ENCODE results near the gene DNHD1.

The DNHD1 gene

GRCh38 chr11:6531267-6531752 lies 34.2 kb downstream of the DNHD1 start:
- TF ChIP-seq, protein P1, sequence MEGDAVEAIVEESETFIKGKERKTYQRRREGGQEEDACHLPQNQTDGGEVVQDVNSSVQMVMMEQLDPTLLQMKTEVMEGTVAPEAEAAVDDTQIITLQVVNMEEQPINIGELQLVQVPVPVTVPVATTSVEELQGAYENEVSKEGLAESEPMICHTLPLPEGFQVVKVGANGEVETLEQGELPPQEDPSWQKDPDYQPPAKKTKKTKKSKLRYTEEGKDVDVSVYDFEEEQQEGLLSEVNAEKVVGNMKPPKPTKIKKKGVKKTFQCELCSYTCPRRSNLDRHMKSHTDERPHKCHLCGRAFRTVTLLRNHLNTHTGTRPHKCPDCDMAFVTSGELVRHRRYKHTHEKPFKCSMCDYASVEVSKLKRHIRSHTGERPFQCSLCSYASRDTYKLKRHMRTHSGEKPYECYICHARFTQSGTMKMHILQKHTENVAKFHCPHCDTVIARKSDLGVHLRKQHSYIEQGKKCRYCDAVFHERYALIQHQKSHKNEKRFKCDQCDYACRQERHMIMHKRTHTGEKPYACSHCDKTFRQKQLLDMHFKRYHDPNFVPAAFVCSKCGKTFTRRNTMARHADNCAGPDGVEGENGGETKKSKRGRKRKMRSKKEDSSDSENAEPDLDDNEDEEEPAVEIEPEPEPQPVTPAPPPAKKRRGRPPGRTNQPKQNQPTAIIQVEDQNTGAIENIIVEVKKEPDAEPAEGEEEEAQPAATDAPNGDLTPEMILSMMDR (IDR thresholded peaks at IDR 0.05; ENCODE audit: low read depth, low read length) = peak; percentile 73

GRCh38 chr11:6538456-6538855 lies 41.4 kb downstream of the DNHD1 start:
- TF ChIP-seq, protein P1 (IDR thresholded peaks at IDR 0.05; ENCODE audit: low read depth, low read length) = no peak
- Histone ChIP-seq H3K36me3 (no peaks in the 10 kb centered on the region), H3K4me1 (no peaks in the 10 kb centered on the region), H3K27me3 (no peaks in the 10 kb centered on the region), H3K4me3 (ENCODE audit: low read depth, low read length) (no peak overlapping the region), H3K9me3 (no peaks in the 10 kb centered on the region)
- no peak for DNase-seq

More at GRCh38 chr11:6531267-6531752, 34.2 kb downstream of the DNHD1 start:
- no peaks in the 10 kb centered on the region for H3K4me1 ChIP-seq
- no peaks in the 10 kb centered on the region for H3K36me3 ChIP-seq
- no peak overlapping the region for H3K4me3 ChIP-seq (ENCODE audit: low read depth, low read length)
- DNase-seq = peak; percentile 23
- H3K9me3 ChIP-seq = no peaks in the 10 kb centered on the region
- no peaks in the 10 kb centered on the region for H3K27me3 ChIP-seq

DNA sequence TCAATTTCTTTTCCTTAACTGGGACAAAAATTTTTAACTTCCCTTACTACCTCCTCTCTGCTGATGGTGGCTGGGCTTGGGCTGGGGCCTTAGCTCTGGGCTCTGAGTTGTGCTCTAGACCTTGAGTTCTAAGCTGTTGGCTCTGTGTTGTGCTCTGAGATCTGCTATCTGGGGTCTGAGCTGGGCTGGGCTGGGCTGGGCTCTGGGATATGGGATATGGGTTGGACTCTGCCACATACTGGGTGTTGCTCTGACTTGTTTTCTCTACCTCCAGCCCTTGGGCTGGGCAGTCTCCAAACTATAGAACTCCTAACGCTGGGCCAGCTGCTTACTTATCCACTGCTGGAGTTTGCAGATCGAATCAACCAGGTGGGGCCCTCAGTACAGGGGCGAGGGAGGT lies 41.9 kb downstream of the DNHD1 start:
- H3K9me3 ChIP-seq = no peaks in the 10 kb centered on the region
- TF ChIP-seq, protein P1 (IDR thresholded peaks at IDR 0.05; ENCODE audit: low read depth, low read length) = no peak
- H3K27me3 ChIP-seq = no peaks in the 10 kb centered on the region
- H3K4me3 ChIP-seq (ENCODE audit: low read depth, low read length) = no peak overlapping the region
- DNase-seq = no peak
- H3K4me1 ChIP-seq = no peaks in the 10 kb centered on the region
- H3K36me3 ChIP-seq = no peaks in the 10 kb centered on the region

GRCh38 chr11:6539748-6540268 lies 42.7 kb downstream of the DNHD1 start:
- H3K36me3 ChIP-seq = no peaks in the 10 kb centered on the region
- H3K27me3 ChIP-seq = no peaks in the 10 kb centered on the region
- no peaks in the 10 kb centered on the region for H3K9me3 ChIP-seq
- no peaks in the 10 kb centered on the region for H3K4me1 ChIP-seq
- peak; percentile 15 for DNase-seq
- TF ChIP-seq, protein P1 (IDR thresholded peaks at IDR 0.05; ENCODE audit: low read depth, low read length) = no peak
- H3K4me3 ChIP-seq (ENCODE audit: low read depth, low read length) = no peak overlapping the region

DNA sequence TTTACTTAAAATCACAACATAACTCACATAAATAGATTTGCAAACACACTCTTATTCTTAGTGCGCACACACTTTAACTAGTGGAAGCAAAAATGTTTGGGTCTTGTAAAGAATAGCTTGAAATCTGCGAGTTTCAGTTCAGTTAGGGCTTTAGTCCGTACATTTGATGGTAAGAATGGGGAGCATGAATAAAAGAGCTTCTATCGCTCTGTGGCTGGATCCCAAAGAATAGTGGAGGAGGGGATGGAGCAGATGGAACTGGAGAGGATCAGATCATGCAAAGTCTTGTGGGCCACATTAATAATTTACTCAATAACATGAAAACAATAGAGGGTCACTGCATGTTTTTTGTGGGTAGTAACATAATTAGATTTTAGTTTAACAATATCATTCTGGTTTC lies 44.3 kb downstream of the DNHD1 start:
- no peaks in the 10 kb centered on the region for H3K4me1 ChIP-seq
- no peak for DNase-seq
- TF ChIP-seq, protein P1 (IDR thresholded peaks at IDR 0.05; ENCODE audit: low read depth, low read length) = no peak
- H3K36me3 ChIP-seq = no peaks in the 10 kb centered on the region
- no peak overlapping the region for H3K4me3 ChIP-seq (ENCODE audit: low read depth, low read length)
- no peaks in the 10 kb centered on the region for H3K27me3 ChIP-seq
- no peaks in the 10 kb centered on the region for H3K9me3 ChIP-seq

- H3K36me3 ChIP-seq = no peaks in the 10 kb centered on the region
- TF ChIP-seq, protein P1 (IDR thresholded peaks at IDR 0.05; ENCODE audit: low read depth, low read length) = no peak
- no peak overlapping the region for H3K4me3 ChIP-seq (ENCODE audit: low read depth, low read length)
- H3K4me1 ChIP-seq = no peaks in the 10 kb centered on the region
- H3K27me3 ChIP-seq = no peaks in the 10 kb centered on the region
- no peaks in the 10 kb centered on the region for H3K9me3 ChIP-seq
- DNase-seq = no peak
Measured at GRCh38 chr11:6542727-6543126, 45.6 kb downstream of the DNHD1 start.

All from BE2C (cell line).